ENCODE measurements around the gene DPP10.
"Not testable (repeated sequence)": the region's sequence is repeated elsewhere in the genome, so short reads cannot be mapped to it uniquely, and the experiment has no call there.

DPP10 gene

DNA sequence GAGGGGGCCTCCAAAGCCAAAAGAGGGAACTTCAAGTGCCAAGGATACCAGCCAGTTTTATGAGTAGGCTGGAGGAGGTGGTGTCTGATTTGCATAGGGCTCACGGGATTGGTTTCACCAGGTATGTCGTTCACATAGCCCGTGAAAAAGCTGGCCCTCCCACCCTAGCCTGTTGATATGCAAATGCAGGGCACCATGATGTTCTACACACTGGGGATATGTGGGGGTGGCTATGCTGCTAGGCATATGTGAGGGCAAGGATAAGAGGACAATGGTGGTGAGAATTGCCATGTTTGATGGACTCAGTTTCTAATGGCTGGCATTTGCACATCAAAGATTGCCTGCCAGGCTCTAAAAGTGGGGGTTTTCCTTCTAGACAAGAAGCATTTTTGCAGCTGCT lies 378.6 kb downstream of the DPP10 start:
- DNase-seq, result no peak

GRCh38 chr2:114843963-114844362 lies 401.5 kb downstream of the DPP10 start:
- DNase-seq, result no peak

- DNase-seq, result no peak
These were observed 414.8 kb downstream of the DPP10 start for GRCh38 chr2:114857196-114857595.

DNA sequence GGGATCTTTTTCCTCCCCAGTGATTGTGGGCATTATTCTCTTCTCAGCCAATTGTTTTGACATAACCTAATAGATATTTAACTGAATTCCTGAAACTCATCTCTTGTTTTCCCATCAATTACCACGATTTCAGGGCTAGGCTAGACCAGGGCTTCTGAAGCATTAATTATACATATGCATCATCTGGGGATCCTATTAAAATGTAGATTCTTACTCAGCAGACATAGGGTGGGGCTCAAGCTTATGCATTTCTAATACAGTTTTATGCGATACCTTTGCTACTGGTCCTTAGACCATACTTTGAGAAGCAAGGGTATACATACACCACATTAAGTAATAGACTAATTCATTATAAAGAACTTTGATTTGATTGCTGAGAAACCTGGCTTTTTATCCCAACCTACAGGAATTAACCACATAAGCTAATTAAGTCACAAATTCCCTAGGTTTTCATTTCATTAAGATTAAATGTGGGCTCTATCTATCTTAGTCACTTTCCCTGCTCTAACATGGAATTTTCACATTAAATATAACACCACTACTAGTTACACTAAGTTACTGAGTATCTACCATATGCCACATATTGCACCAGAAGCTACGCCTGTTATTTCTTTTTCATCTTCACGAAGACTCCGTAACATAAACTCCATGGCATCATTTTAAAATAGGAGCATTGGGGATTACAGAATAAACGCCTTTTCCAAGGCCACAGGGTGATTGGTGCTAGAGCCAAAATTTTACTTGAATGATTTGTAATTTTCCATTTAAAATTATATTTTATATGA lies 417.5 kb downstream of the DPP10 start:
- DNase-seq, result no peak

DNA sequence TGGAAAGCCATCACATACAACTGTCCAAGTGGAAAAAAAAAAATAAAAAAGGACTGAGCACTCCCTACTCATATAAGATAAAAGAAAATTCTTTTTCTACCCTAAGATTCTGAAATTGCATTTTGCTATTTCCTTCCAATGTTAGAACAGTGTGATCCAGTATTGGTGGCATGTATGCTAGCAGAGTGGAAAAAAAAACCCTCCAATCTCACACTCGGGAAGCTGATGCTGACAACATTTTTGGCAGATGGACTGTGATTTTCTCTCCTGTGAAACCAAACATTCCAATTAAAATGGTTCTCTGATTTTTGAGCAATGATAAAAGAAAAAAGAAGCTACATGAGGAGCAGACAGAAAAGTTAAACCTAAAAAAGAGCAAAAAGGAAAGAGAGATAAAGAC lies 419.8 kb downstream of the DPP10 start:
- DNase-seq, result no peak

DNA sequence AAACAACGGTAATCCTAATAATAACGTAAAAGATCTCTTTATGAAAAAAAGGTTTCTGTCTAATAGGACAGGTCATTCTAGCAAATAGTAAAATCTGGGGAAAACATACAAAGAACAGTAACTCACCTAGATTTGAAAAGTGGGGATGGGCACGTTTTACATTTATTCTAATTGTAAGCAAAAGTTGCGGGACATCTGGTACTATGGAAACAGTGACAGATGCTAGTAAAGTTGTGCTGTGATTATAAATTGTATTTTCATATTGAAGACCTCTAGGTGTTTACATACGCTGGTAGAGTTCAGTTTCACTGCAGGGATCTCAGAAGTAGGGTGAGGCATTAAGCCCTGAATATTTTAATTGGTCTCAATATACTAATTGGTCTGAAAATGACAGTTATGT lies 422.5 kb downstream of the DPP10 start:
- no peak for DNase-seq

- DNase-seq, result no peak
These were observed 437.6 kb downstream of the DPP10 start for GRCh38 chr2:114880046-114880445.

DNA sequence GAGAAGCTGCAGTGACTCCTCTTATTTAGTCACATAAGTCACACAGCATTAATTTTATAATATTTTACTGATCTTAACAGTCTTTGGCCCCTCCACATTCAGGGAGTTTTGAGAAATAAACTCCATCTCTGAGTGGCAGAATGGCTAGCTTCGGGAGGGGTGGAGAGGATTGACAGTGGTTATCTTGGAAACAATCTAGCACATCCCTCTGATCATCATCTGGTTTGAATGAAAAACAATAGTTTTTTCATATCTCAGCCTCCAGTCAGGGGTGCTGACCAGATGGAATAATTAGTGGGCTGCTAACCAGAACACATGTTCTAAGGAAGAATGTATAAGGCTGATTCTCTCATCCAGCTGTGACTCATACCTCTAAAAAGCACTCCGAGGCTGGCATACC lies 477.5 kb downstream of the DPP10 start:
- no peak for DNase-seq

DNA sequence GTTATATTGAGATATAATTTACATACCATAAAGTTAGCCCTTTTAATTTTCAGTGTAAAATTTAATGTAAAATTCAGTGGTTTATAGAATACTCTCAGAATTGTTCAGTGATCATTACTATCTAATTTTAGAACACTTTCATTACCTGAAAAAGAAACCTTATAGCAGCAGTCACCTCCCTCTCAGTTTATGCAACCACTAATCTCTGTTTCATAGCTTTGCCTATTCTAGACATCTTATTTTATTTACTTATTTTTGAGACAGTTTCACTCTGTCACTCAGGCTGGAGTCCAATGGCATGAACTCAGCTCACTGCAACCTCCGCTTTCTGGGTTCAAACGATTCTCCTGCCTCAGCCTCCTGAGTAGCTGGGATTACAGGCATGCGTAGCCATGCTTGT lies 479.6 kb downstream of the DPP10 start:
- no peak for DNase-seq

- DNase-seq, result no peak
These were observed 483.1 kb downstream of the DPP10 start for GRCh38 chr2:114925296-114926255.

GRCh38 chr2:114926303-114926702 lies 483.9 kb downstream of the DPP10 start:
- no peak for DNase-seq

DNA sequence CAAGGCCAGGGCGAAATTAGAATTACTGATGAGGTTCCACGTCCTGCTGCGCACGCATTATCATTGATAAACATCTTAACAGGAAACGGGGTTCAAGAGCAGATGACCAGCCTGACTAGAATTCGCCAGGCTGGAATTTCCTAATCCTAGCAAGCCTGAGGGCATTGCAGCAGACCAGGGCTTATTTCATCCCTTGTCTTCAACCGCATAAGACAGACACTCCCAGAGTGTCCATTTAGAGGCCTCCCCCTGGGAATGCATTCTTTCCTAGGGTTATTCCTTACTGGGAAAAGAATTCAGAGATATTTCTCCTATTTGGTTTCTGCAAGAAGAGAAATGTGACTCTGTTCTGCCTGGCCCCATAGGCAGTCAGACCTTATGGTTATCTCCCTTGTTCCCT lies 486.8 kb downstream of the DPP10 start:
- DNase-seq, result no peak

DNA sequence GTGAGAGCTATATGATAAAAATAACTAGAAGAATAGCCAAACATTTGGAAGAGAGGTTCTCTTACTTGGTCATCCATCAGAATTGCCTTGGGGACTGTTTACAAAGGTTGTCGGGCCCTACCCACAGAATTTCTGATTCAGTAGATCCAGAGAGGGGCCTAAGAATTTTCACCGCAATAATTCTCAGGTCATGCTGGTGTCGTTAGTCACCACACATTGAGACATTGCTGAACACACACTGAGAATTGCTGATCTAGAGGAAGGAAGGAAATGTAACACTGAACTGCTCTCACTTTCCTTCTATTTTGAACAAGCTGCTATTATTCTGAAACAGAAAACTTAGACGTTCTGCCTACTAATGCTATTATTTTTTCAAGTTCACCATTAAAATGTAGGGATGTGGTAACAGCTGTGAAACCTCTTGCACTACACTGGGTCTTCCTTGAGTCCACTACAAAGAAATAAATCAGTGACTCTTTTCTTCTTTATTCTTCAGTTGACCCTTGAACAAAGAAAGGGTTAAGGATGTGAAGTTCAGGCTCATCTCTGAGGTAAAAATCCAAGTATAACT lies 491.3 kb downstream of the DPP10 start:
- DNase-seq, result no peak

DNA sequence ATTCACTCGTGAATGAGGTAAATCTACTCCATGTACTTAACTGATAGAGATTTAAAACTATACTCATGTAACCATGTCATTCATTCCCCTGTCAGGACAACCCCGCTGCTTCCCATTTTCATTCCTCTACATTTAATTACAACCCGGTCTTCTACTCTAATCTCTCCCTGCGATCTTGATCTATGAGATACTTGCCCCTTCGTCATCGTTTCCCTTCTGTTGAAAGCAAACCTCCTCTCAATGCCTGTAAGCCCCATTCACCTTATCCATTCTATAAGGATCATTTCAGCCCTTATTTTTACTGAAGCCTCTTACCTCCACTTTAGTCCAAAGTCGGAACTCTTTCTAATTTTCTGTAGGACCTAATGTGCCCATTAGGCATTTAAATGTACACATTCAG lies 492.6 kb downstream of the DPP10 start:
- no peak for DNase-seq

GRCh38 chr2:114937366-114937930 lies 495.0 kb downstream of the DPP10 start:
- no peak for DNase-seq

- no peak for DNase-seq
These were observed 498.5 kb downstream of the DPP10 start for GRCh38 chr2:114940785-114941458.

GRCh38 chr2:114949228-114949804 lies 506.9 kb downstream of the DPP10 start:
- no peak for DNase-seq

DNA sequence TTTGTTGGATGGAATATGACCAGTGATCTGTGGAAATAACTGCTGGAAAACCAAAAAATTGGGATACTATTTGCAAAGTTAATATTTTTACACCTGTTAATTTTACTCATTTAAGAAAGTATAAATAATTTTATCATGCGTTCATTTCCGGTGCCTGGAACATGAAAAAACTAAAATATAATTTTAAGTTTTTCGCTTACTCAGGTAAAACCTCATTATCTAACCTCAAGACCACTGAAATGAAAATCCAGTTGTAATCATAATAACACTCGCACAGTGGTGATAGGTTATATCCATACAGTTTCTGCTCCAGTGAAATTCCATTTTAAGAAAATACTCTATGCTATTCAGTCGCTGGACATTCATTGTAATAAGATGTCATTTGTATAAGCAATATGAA lies 517.9 kb downstream of the DPP10 start:
- DNase-seq, result no peak

DNA sequence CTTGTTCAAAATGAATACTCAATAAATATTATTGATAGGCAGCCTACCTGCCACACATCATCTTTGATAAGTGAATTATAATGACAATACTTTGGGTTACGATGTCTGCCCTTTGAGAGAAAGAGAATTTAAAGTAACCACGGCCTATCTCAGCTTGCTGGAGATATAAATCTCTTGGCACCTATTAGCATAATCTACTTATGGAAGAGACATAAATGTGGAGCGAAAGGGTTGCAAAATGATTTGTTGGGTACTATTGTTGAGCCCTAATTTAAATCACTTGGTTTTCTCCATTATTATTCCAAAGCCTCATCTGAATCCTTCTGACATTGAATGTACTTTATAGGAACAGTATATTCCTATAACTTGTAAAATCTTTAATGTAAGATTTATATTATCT lies 520.1 kb downstream of the DPP10 start:
- no peak for DNase-seq

DNA sequence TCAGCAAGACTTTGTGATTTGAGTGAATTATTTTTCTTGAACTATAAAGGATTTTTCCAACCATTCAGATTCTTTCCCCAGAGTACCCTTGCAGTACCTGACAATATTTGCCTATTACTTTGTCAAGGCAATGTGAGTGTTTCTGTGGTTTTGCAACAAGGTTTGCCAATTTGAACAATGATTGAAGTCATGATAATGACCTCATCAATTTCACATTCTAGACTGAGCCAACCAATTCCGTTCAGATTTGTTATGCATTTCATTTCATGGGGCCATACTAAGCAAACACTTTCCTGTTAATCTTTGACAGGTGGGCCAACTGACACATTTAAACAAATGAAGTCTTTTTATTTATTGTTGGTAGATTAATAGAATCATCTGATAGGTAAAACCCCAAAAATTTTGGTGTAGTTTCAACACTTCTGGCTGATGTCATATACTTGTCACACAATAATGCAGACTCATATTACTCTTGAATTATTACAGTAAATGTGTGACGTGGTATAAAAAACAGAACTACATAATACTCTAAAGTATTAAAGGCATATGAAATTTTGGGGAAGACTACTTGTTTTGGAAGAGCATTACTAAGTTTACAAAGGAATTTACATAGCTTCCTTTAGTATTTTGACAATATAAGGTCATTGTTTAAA lies 526.4 kb downstream of the DPP10 start:
- no peak for DNase-seq

DNA sequence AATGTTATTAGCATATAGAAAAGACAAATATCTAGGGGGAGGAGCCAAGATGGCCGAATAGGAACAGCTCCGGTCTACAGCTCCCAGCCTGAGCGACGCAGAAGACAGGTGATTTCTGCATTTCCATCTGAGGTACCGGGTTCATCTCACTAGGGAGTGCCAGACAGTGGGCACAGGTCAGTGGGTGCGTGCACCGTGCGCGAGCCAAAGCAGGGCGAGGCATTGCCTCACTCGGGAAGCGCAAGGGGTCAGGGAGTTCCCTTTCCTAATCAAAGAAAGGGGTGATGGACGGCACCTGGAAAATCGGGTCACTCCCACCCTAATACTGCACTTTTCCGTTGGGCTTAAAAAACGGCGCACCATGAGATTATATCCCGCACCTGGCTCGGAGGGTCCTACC lies 561.9 kb downstream of the DPP10 start:
- not testable (repeated sequence) for DNase-seq

GRCh38 chr2:115011721-115012120 lies 569.3 kb downstream of the DPP10 start:
- DNase-seq, result no peak

Measured in T-helper 2 cell (primary cell).